CD4-positive, alpha-beta T cell treated with Interleukin-21 for 1 hour (primary cell): ENCODE data around the gene GSTM2.

Experiments
- DNase-seq: peaks from one replicate; pipeline ENCODE4 v3.0.0-alpha.2; 2020

The GSTM2 gene

GRCh38 chr1:109718495-109718894 lies 50.6 kb downstream of the GSTM2 start:
- DNase-seq: no peak

GRCh38 chr1:109719337-109719837 lies 51.5 kb downstream of the GSTM2 start:
- no peak for DNase-seq

GRCh38 chr1:109721042-109721441 lies 53.2 kb downstream of the GSTM2 start:
- no peak for DNase-seq

GRCh38 chr1:109721971-109722370 lies 54.1 kb downstream of the GSTM2 start:
- DNase-seq: no peak

GRCh38 chr1:109722908-109723691 lies 55.2 kb downstream of the GSTM2 start:
- no peak for DNase-seq
